NCI-H510A treated with DMSO at 0.1 percent for 48 hours (cell line): ENCODE measurements around the gene FXR2.

Experiments used
- DNase-seq: peaks from one replicate; lab custom pipeline; 2025; lab: John Stamatoyannopoulos, UW

Gene FXR2

GRCh38 chr17:7587420-7588151, 27.1 kb downstream of the FXR2 start:
- DNase-seq: no peak

GRCh38 chr17:7586673-7587419, 27.9 kb downstream of the FXR2 start:
- DNase-seq: peak; percentile 52

GRCh38 chr17:7583253-7584109, 31.2 kb downstream of the FXR2 start, which contains the start of gene MPDU1:
MPDU1 (plus strand) TSS chr17:7583852; CDS start chr17:7583863, 11 bp downstream.
- peak; percentile 98 for DNase-seq

GRCh38 chr17:7582396-7583252, 32.1 kb downstream of the FXR2 start:
- DNase-seq: no peak

GRCh38 chr17:7580604-7581575, 33.8 kb downstream of the FXR2 start:
- DNase-seq: no peak

GRCh38 chr17:7579834-7580603, 34.7 kb downstream of the FXR2 start:
- no peak for DNase-seq

GRCh38 chr17:7579001-7579833, 35.5 kb downstream of the FXR2 start, which contains the start of gene CD68:
CD68 (plus strand) TSS chr17:7579638; CDS start chr17:7579678, 40 bp downstream.
- DNase-seq: peak; percentile 34

- no peak for DNase-seq
Observed at GRCh38 chr17:7577327-7578199, 37.1 kb downstream of the FXR2 start.

GRCh38 chr17:7576432-7576937, 38.2 kb downstream of the FXR2 start:
- DNase-seq: no peak

- no peak for DNase-seq
Observed at GRCh38 chr17:7575959-7576358, 38.7 kb downstream of the FXR2 start.

- DNase-seq: no peak
Observed at GRCh38 chr17:7575481-7575883, 39.2 kb downstream of the FXR2 start.

- no peak for DNase-seq
Observed at GRCh38 chr17:7574176-7574953, 40.3 kb downstream of the FXR2 start.

GRCh38 chr17:7573324-7574080, 41.2 kb downstream of the FXR2 start:
- peak; percentile 60 for DNase-seq

GRCh38 chr17:7572588-7573323, 41.9 kb downstream of the FXR2 start:
- DNase-seq: peak; percentile 99

- DNase-seq: no peak
Observed at GRCh38 chr17:7572338-7572587, 42.4 kb downstream of the FXR2 start.
